SK-N-SH (cell line): Measurements from ENCODE around the gene DCANP1. TPM values are rescaled to one million over a fixed set of nuclear protein-coding genes. Genes with fewer than 3 reads are reported as not detected.

Experiments
- CTCF ChIA-PET: fragments of 300-600, 350-600 bp; formaldehyde crosslinking; extraction: SDS; loops from one replicate; lab custom pipeline; 2021; lab: Yijun Ruan, JAX
- POLR2A ChIA-PET: fragments of 350-600 bp; sonication (Branson Sonifier 250); formaldehyde crosslinking; extraction: SDS; loops from one replicate; lab custom pipeline; 2020; ENCODE audit warnings: antibody characterized with exemption, inconsistent platforms; lab: Yijun Ruan, JAX
- DNase-seq: peaks from one replicate; pipeline ENCODE4 v3.0.0; 2012
- H2AFZ ChIP-seq: fragments of 200-600 bp; sonication (generic); 2 replicates; pipeline ENCODE4 v1.8.1; 2016; ENCODE audit warnings: antibody characterized with exemption, mild to moderate bottlenecking, low read depth
- H3F3A ChIP-seq: fragments of 200-600 bp; sonication (generic); replicated peaks from 2 replicates; pipeline ENCODE3; 2016; ENCODE audit warnings: antibody characterized with exemption, mild to moderate bottlenecking; ENCODE audit not compliant: insufficient read depth
- H3K27ac ChIP-seq, 2 experiments: fragments of 200-500 bp in 1 of 2; fragments of 200-600 bp in 1 of 2; sonication (Bioruptor generic) in 1 of 2; sonication (generic), shearing (Covaris generic) in 1 of 2; 2 replicates each; pipeline versions ENCODE4 v1.5.1 to v1.6.1; 2014 to 2016; ENCODE audit warnings: low read depth in 2 of 2, inconsistent platforms in 1 of 2, low read length in 1 of 2, mild to moderate bottlenecking in 1 of 2, mixed read lengths in 1 of 2
- H3K27me3 ChIP-seq: fragments of 200-600 bp; sonication (generic), shearing (Covaris generic); 2 replicates; pipeline ENCODE4 v1.6.1; 2016; ENCODE audit warnings: mixed run types; ENCODE audit not compliant: insufficient read depth
- H3K36me3 ChIP-seq, 2 experiments: fragments of 200-500 bp in 1 of 2; fragments of 200-600 bp in 1 of 2; sonication (Bioruptor generic) in 1 of 2; sonication (generic) in 1 of 2; replicated peaks in 1 of 2; 2 replicates each; pipeline versions ENCODE3 to v1.5.1; 2014 to 2016; ENCODE audit warnings: low read length in 1 of 2, mild to moderate bottlenecking in 1 of 2; ENCODE audit not compliant: insufficient read depth in 2 of 2, control insufficient read depth in 1 of 2
- H3K4me1 ChIP-seq, 2 experiments: fragments of 200-500 bp in 1 of 2; fragments of 200-600 bp in 1 of 2; sonication (Bioruptor generic) in 1 of 2; sonication (generic), shearing (Covaris generic) in 1 of 2; 2 replicates each; pipeline versions ENCODE4 v1.5.1 to v1.6.1; 2014 to 2016; ENCODE audit warnings: low read depth in 1 of 2, low read length in 1 of 2, mixed run types in 1 of 2; ENCODE audit not compliant: insufficient read depth in 2 of 2, control insufficient read depth in 1 of 2
- H3K4me2 ChIP-seq: fragments of 200-600 bp; sonication (generic), shearing (Covaris generic); 2 replicates; pipeline ENCODE4 v1.6.1; 2017; ENCODE audit warnings: mixed run types
- H3K4me3 ChIP-seq, 2 experiments: fragments of 200-500 bp in 1 of 2; fragments of 200-600 bp in 1 of 2; sonication (Bioruptor generic) in 1 of 2; sonication (generic), shearing (Covaris generic) in 1 of 2; 2 replicates each; pipeline versions ENCODE4 v1.5.1 to v1.8.1; 2014 to 2016; ENCODE audit warnings: low read depth in 2 of 2, inconsistent platforms in 1 of 2, low read length in 1 of 2, mild to moderate bottlenecking in 1 of 2, mixed read lengths in 1 of 2, moderate library complexity in 1 of 2
- H3K79me2 ChIP-seq: fragments of 200-600 bp; sonication (generic); 2 replicates; pipeline ENCODE4 v1.8.1; 2017; ENCODE audit warnings: mild to moderate bottlenecking; ENCODE audit not compliant: insufficient read depth
- H3K9ac ChIP-seq: fragments of 200-600 bp; sonication (generic); 2 replicates; pipeline ENCODE4 v1.6.1; 2017; ENCODE audit warnings: mixed run types
- H3K9me2 ChIP-seq: fragments of 200-600 bp; sonication (generic); 2 replicates; pipeline ENCODE4 v1.6.1; 2017; ENCODE audit warnings: mixed run types
- H3K9me3 ChIP-seq: fragments of 200-600 bp; sonication (generic); 2 replicates; pipeline ENCODE4 v1.6.1; 2017; ENCODE audit warnings: mixed run types, mild to moderate bottlenecking, moderate library complexity
- H4K20me1 ChIP-seq: fragments of 200-600 bp; sonication (generic); 2 replicates; pipeline ENCODE4 v1.6.1; 2017; ENCODE audit warnings: mild to moderate bottlenecking, mixed run types; ENCODE audit not compliant: insufficient read depth
- CHD2 ChIP-seq: fragments of 150-350 bp; IDR thresholded peaks from 2 replicates; pipeline ENCODE4 v1.6.1; 2018; ENCODE audit warnings: low read length; ENCODE audit not compliant: partially characterized antibody
- ELF1 ChIP-seq: IDR thresholded peaks from 2 replicates; pipeline ENCODE4 v1.4.0; 2012
- EP300 ChIP-seq, 2 experiments: IDR thresholded peaks; 2 replicates each; pipeline versions ENCODE4 v1.4.0 to v1.6.1; 2012; ENCODE audit warnings: borderline replicate concordance in 1 of 2, low read depth in 1 of 2, low read length in 1 of 2
- EZH2phosphoT487 ChIP-seq: fragments of 200-600 bp; sonication (generic); IDR thresholded peaks from 2 replicates; pipeline ENCODE4 v1.6.1; 2017; ENCODE audit warnings: low read depth, mixed run types, mild to moderate bottlenecking, antibody characterized with exemption, moderate library complexity, borderline replicate concordance
- FOXM1 ChIP-seq: IDR thresholded peaks from 2 replicates; pipeline ENCODE4 v1.4.0; 2012; ENCODE audit warnings: low read depth, mild to moderate bottlenecking
- GATA2 ChIP-seq: sonication (generic); formaldehyde crosslinking; IDR thresholded peaks from 2 replicates; pipeline ENCODE4 v1.5.0; 2020; ENCODE audit warnings: mild to moderate bottlenecking, missing genetic modification reagents
- MAX ChIP-seq: IDR thresholded peaks from 2 replicates; pipeline ENCODE4 v1.4.0; 2012; ENCODE audit warnings: low read depth
- MEF2A ChIP-seq: IDR thresholded peaks from 2 replicates; pipeline ENCODE4 v1.4.0; 2012; ENCODE audit warnings: low read depth, borderline replicate concordance
- MXI1 ChIP-seq: IDR thresholded peaks from 2 replicates; pipeline ENCODE4 v1.6.1; 2012; ENCODE audit warnings: mild to moderate bottlenecking, low read depth, low read length, improper control_type of control experiment
- NRF1 ChIP-seq: IDR thresholded peaks from 2 replicates; pipeline ENCODE4 v1.6.1; 2012; ENCODE audit warnings: low read depth, mild to moderate bottlenecking, low read length
- RAD21 ChIP-seq: IDR thresholded peaks from 2 replicates; pipeline ENCODE4 v1.6.1; 2012; ENCODE audit warnings: mild to moderate bottlenecking, low read length
- REST ChIP-seq: IDR thresholded peaks from 2 replicates; pipeline ENCODE4 v1.6.1; 2012; ENCODE audit warnings: mild to moderate bottlenecking, low read depth, low read length, moderate library complexity
- RXRA ChIP-seq: IDR thresholded peaks from 2 replicates; pipeline ENCODE4 v1.4.0; 2012; ENCODE audit warnings: low read depth, mild to moderate bottlenecking, borderline replicate concordance
- SMC3 ChIP-seq: IDR thresholded peaks from 2 replicates; pipeline ENCODE4 v1.6.1; 2012; ENCODE audit warnings: low read depth, low read length, improper control_type of control experiment
- WGBS: methylation state at CpG from one replicate; pipeline ENCODE4 v1.1.6; 2017; ENCODE audit warnings: low lambda C conversion rate; 5-methylcytosine and 5-hydroxymethylcytosine counted together
- polyA plus RNA-seq, 3 experiments: library from polyadenylated mRNA; depleted of rRNA; stranded (reverse); fragments of >200 nt; gene quantifications; 2 replicates each; pipeline ENCODE4 v1.2.3, GENCODE V29; 2012
- TF ChIP-seq, protein P1 (sequence below): IDR thresholded peaks from 2 replicates; pipeline ENCODE4; 2012

DCANP1 gene
- polyA plus RNA-seq, 1 of the 3 experiments (the other 2 are of a cell fraction), result not detected

DNA sequence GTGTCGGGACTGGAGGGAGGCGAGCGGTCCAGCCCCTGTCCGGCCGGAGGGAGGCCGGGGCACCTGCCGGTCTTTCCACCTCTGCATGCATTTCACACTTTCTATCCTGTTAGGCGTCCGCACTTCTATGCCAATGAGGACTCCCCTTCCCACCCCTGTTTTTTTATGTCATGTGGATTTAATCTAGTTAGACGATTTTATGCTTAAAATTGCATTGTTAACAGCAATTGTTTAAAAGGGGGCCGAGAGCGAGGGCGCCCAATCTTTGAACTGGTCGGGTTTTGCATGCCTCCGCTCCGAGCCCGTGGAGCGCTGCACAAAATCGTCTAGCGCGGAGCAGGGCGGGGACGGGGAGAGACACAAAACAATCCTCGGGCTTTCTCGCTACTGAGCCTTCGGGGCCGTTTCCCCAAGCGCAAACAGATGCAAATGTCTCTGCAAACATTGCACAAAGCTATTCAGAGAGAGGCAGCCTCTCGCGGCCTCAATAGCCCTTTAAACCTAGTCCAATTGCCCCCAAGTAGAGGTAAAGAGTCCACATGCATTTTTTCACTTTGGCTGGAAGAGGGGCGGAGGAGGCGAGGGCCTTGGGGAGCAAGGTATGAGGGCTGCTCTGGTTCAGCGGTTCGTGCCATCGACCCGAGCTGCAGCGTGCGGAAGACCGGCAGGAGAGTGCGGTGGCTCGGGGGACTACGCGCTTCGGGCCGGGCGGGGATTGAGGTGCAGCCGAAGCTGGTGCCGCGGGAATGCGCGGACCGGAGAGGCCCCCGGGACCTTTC is 42.5 kb upstream of the DCANP1 start:
- WGBS, result 92% methylated on average over 51 of the region's 53 CpGs
- Histone ChIP-seq H3F3A (peaks cover 11% of the 10 kb centered on the region), H3K27me3 (no peaks in the 10 kb centered on the region; the same call in 1 of the 2 replicates), H3K36me3 (no peaks in the 10 kb centered on the region), H3K79me2 (no peaks in the 10 kb centered on the region), H3K4me2 (no peak overlapping the region; the same call in 1 of the 2 replicates), H3K9me3 (no peaks in the 10 kb centered on the region), H3K27ac (no peak overlapping the region), H3K4me1 (peaks cover 5 to 11% of the 10 kb centered on the region in 2 experiments; a peak in 3 of 4 replicates), H4K20me1 (no peaks in the 10 kb centered on the region), H3K9ac (no peak overlapping the region), H3K9me2 (no peaks in the 10 kb centered on the region), H2AFZ (no peak overlapping the region), H3K4me3 (no peak overlapping the region)
- POLR2A ChIA-PET, result no interaction called here
- CTCF ChIA-PET, result interaction anchor here (0.8 to 2.8 kb wide), 7 partner anchors 23 to 77 kb away, joined by 3 to 20 read pairs (median 3); no protein-coding TSS in a partner anchor
- DNase-seq, result no peak
- no peak for TF ChIP-seq RXRA
- no peak for TF ChIP-seq REST
- TF ChIP-seq MXI1, result no peak

- ChIA-PET POLR2A (no interaction called here), CTCF (interaction anchor here (0.6 to 3.1 kb wide), 5 partner anchors 23 to 282 kb away, joined by 3 to 21 read pairs (median 3); no protein-coding TSS in a partner anchor)
- peaks cover 3 to 5% of the 10 kb centered on the region in 2 experiments; a peak in 3 of 4 replicates for H3K4me1 ChIP-seq
- no peak overlapping the region for H3K27ac ChIP-seq
- no peaks in the 10 kb centered on the region for H4K20me1 ChIP-seq
- no peaks in the 10 kb centered on the region for H3K9me3 ChIP-seq
- DNase-seq, result peak; percentile 61
- WGBS, result 47% methylated on average over 31 of the region's 44 CpGs
- H3K9ac ChIP-seq, result peak overlapping the region; percentile 49; the same call in 1 of the 2 replicates
- H3K36me3 ChIP-seq, result no peaks in the 10 kb centered on the region
- no peaks in the 10 kb centered on the region; the same call in 1 of the 2 replicates for H3K27me3 ChIP-seq
- H3K4me2 ChIP-seq, result peak overlapping the region; percentile 55
- peak overlapping the region; percentile 21 to 44; a peak in 3 of 4 replicates for H3K4me3 ChIP-seq
- peak overlapping the region; percentile 64; the same call in 1 of the 2 replicates for H2AFZ ChIP-seq
- no peaks in the 10 kb centered on the region for H3K79me2 ChIP-seq
- peaks cover 4% of the 10 kb centered on the region for H3F3A ChIP-seq
- no peaks in the 10 kb centered on the region for H3K9me2 ChIP-seq
- TF ChIP-seq RAD21, result no peak
- no peak for TF ChIP-seq FOXM1
- TF ChIP-seq MAX, result no peak
- no peak for TF ChIP-seq EZH2phosphoT487
- TF ChIP-seq, protein P1, sequence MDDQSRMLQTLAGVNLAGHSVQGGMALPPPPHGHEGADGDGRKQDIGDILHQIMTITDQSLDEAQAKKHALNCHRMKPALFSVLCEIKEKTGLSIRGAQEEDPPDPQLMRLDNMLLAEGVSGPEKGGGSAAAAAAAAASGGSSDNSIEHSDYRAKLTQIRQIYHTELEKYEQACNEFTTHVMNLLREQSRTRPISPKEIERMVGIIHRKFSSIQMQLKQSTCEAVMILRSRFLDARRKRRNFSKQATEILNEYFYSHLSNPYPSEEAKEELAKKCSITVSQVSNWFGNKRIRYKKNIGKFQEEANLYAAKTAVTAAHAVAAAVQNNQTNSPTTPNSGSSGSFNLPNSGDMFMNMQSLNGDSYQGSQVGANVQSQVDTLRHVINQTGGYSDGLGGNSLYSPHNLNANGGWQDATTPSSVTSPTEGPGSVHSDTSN, result no peak
- TF ChIP-seq REST, result no peak
- TF ChIP-seq RXRA, result no peak
- no peak for TF ChIP-seq MEF2A
- TF ChIP-seq GATA2 (CRISPR knock-in tag), result no peak
- TF ChIP-seq EP300 (IDR thresholded peaks at IDR 0.05; ENCODE audit: borderline replicate concordance in 1 of 2, low read depth in 1 of 2, low read length in 1 of 2), result no peak
- TF ChIP-seq NRF1, result no peak
- no peak for TF ChIP-seq ELF1
- TF ChIP-seq SMC3, result no peak
- TF ChIP-seq CHD2, result no peak
These were observed 41.7 kb upstream of the DCANP1 start for GRCh38 chr5:135488727-135489465.
